Subcutaneous adipose tissue (tissue), 4 donors: ENCODE data around the gene LATS2. TPM values are rescaled to one million over a fixed set of nuclear protein-coding genes. Genes with fewer than 3 reads are reported as not detected.

ENCODE experiments used
- CTCF ChIP-seq: fragments of 450-650 bp; IDR thresholded peaks from one replicate; pipeline ENCODE4 v1.5.1; 2016; ENCODE audit warnings: low read depth, mild to moderate bottlenecking, control low read depth, antibody characterized with exemption, moderate library complexity
- small RNA-seq: library from RNA; depleted of rRNA; stranded (forward); fragments of <200 nt; gene quantifications from one replicate; pipeline ENCODE3, GENCODE V24; 2016
- total RNA-seq, 4 donors: library from RNA; depleted of rRNA; stranded (reverse); fragments of >200 nt; gene quantifications; one replicate each; pipeline ENCODE4 v1.1.0, GENCODE V29; 2016

Gene LATS2
- total RNA-seq, 4 donors from 2014 or later, result 29.0 to 31.8 (median 29.6) TPM

- no peak for TF ChIP-seq CTCF
Measured at GRCh38 chr13:20927596-20928257, 133.7 kb downstream of the LATS2 start.

- no peak for TF ChIP-seq CTCF
Measured at GRCh38 chr13:20924758-20925394, 136.5 kb downstream of the LATS2 start.

DNA sequence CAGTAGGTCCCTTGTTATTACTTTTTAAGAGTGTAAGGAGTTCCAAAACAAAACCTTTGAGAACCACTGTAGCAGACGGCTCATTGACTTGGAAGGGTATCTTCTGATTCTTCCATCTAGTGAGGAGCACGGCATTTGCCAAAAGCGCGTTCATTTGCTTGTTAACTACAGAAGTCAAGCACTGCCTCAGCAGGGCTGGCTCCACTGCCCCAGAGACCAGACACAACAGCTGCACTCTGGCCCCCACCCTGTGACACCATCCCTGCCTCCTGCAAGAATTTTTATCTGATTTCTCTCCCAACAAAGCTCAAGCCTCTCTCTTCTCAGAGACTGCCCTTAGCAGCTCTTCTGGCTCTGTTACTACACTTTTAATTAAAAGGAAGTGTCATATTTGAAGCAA is 138.1 kb downstream of the LATS2 start:
- no peak for TF ChIP-seq CTCF

Small RNA genes within 50 kb of the gene (small RNA-seq; reads per million reads assigned to genes)
- gene PPIAP27 (not detected), gene RNU4-9P (not detected)

Other genes with a start within 250 kb of the LATS2 start
- gene XPO4, start 158.8 kb downstream of the LATS2 start, total RNA-seq, result 10 to 100 TPM; 13.2 to 17.9 (median 14.9) TPM
- gene SAP18, start 78.5 kb upstream of the LATS2 start, total RNA-seq, result 10 to 100 TPM; 48.6 to 91.5 (median 69.2) TPM
- 1 to 10 TPM in 3 of 4 donors, under 1 TPM in 1; 0.19 to 2.0 (median 1.2) TPM for gene SKA3, start 115.0 kb upstream of the LATS2 start, total RNA-seq
- gene MRPL57, start 115.1 kb upstream of the LATS2 start, total RNA-seq, result 10 to 100 TPM; 19.4 to 32.6 (median 25.1) TPM